ENCODE data around the gene PPP2R2C. TPM values are rescaled to one million over a fixed set of nuclear protein-coding genes. Genes with fewer than 3 reads are reported as not detected.

The PPP2R2C gene
- total and polyA plus RNA-seq, 2 experiments from 2014 or later, result 1.3 to 9.2 TPM

GRCh38 chr4:6504900-6505496 is 32.6 kb upstream of the PPP2R2C start:
- Histone ChIP-seq H3K9me2 (ENCODE audit: insufficient read depth) (no peaks in the 10 kb centered on the region), H3K36me3 (ENCODE audit: insufficient read depth) (peaks cover 4% of the 10 kb centered on the region; the same call in 1 of the 2 replicates), H2AFZ (no peak overlapping the region), H3K79me2 (replicated peaks; ENCODE audit: insufficient read depth) (no peaks in the 10 kb centered on the region), H3K4me2 (no peak overlapping the region), H4K20me1 (replicated peaks; ENCODE audit: insufficient read depth) (no peaks in the 10 kb centered on the region), H3K4me3 (no peak overlapping the region), H3K27ac (ENCODE audit: low read depth) (no peak overlapping the region), H3F3A (replicated peaks; ENCODE audit: low read depth) (no peaks in the 10 kb centered on the region), H3K4me1 (ENCODE audit: insufficient read depth) (no peaks in the 10 kb centered on the region), H3K27me3 (ENCODE audit: insufficient read depth) (no peaks in the 10 kb centered on the region)
- TF ChIP-seq ZNF114 (CRISPR knock-in tag; IDR thresholded peaks at IDR 0.05), result no peak
- no peak for TF ChIP-seq ZNF331 (CRISPR knock-in tag; IDR thresholded peaks at IDR 0.05; ENCODE audit: low read depth)
- TF ChIP-seq JUNB (IDR thresholded peaks at IDR 0.05; ENCODE audit: unreplicated experiment), result no peak
- TF ChIP-seq, protein P1, sequence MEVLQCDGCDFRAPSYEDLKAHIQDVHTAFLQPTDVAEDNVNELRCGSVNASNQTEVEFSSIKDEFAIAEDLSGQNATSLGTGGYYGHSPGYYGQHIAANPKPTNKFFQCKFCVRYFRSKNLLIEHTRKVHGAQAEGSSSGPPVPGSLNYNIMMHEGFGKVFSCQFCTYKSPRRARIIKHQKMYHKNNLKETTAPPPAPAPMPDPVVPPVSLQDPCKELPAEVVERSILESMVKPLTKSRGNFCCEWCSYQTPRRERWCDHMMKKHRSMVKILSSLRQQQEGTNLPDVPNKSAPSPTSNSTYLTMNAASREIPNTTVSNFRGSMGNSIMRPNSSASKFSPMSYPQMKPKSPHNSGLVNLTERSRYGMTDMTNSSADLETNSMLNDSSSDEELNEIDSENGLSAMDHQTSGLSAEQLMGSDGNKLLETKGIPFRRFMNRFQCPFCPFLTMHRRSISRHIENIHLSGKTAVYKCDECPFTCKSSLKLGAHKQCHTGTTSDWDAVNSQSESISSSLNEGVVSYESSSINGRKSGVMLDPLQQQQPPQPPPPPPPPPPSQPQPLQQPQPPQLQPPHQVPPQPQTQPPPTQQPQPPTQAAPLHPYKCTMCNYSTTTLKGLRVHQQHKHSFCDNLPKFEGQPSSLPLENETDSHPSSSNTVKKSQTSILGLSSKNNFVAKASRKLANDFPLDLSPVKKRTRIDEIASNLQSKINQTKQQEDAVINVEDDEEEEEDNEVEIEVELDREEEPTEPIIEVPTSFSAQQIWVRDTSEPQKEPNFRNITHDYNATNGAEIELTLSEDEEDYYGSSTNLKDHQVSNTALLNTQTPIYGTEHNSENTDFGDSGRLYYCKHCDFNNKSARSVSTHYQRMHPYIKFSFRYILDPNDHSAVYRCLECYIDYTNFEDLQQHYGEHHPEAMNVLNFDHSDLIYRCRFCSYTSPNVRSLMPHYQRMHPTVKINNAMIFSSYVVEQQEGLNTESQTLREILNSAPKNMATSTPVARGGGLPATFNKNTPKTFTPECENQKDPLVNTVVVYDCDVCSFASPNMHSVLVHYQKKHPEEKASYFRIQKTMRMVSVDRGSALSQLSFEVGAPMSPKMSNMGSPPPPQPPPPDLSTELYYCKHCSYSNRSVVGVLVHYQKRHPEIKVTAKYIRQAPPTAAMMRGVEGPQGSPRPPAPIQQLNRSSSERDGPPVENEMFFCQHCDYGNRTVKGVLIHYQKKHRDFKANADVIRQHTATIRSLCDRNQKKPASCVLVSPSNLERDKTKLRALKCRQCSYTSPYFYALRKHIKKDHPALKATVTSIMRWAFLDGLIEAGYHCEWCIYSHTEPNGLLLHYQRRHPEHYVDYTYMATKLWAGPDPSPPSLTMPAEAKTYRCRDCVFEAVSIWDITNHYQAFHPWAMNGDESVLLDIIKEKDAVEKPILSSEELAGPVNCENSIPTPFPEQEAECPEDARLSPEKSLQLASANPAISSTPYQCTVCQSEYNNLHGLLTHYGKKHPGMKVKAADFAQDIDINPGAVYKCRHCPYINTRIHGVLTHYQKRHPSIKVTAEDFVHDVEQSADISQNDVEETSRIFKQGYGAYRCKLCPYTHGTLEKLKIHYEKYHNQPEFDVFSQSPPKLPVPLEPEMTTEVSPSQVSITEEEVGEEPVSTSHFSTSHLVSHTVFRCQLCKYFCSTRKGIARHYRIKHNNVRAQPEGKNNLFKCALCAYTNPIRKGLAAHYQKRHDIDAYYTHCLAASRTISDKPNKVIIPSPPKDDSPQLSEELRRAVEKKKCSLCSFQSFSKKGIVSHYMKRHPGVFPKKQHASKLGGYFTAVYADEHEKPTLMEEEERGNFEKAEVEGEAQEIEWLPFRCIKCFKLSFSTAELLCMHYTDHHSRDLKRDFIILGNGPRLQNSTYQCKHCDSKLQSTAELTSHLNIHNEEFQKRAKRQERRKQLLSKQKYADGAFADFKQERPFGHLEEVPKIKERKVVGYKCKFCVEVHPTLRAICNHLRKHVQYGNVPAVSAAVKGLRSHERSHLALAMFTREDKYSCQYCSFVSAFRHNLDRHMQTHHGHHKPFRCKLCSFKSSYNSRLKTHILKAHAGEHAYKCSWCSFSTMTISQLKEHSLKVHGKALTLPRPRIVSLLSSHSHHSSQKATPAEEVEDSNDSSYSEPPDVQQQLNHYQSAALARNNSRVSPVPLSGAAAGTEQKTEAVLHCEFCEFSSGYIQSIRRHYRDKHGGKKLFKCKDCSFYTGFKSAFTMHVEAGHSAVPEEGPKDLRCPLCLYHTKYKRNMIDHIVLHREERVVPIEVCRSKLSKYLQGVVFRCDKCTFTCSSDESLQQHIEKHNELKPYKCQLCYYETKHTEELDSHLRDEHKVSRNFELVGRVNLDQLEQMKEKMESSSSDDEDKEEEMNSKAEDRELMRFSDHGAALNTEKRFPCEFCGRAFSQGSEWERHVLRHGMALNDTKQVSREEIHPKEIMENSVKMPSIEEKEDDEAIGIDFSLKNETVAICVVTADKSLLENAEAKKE (CRISPR knock-in tag; IDR thresholded peaks at IDR 0.05), result no peak
- TF ChIP-seq ETS1 (IDR thresholded peaks at IDR 0.05), result no peak
- no peak for TF ChIP-seq POLR2AphosphoS5 (IDR thresholded peaks at IDR 0.05; ENCODE audit: low read depth)
- TF ChIP-seq EZH2phosphoT487 (IDR thresholded peaks at IDR 0.05; ENCODE audit: unreplicated experiment), result no peak
- TF ChIP-seq NANOG (IDR thresholded peaks at IDR 0.05; ENCODE audit: borderline replicate concordance), result no peak
- no peak for TF ChIP-seq REST (IDR thresholded peaks at IDR 0.05; ENCODE audit: unreplicated experiment)
- no peak for TF ChIP-seq STAT1 (IDR thresholded peaks at IDR 0.05; ENCODE audit: unreplicated experiment)
- TF ChIP-seq, protein P2, sequence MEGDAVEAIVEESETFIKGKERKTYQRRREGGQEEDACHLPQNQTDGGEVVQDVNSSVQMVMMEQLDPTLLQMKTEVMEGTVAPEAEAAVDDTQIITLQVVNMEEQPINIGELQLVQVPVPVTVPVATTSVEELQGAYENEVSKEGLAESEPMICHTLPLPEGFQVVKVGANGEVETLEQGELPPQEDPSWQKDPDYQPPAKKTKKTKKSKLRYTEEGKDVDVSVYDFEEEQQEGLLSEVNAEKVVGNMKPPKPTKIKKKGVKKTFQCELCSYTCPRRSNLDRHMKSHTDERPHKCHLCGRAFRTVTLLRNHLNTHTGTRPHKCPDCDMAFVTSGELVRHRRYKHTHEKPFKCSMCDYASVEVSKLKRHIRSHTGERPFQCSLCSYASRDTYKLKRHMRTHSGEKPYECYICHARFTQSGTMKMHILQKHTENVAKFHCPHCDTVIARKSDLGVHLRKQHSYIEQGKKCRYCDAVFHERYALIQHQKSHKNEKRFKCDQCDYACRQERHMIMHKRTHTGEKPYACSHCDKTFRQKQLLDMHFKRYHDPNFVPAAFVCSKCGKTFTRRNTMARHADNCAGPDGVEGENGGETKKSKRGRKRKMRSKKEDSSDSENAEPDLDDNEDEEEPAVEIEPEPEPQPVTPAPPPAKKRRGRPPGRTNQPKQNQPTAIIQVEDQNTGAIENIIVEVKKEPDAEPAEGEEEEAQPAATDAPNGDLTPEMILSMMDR (conservative IDR thresholded peaks at IDR 0.05; ENCODE audit: low read depth in 2 of 2), result no peak
- no peak for TF ChIP-seq EZH2 (IDR thresholded peaks at IDR 0.05; ENCODE audit: low read depth, unreplicated experiment)
- TF ChIP-seq CREB1 (CRISPR knock-in tag; IDR thresholded peaks at IDR 0.05; ENCODE audit: low read depth), result no peak
- Mint-ChIP-seq H3K36me3 (ENCODE audit: low read depth) (peaks cover 15% of the 10 kb centered on the region), H3K4me1 (no peaks in the 10 kb centered on the region), H3K4me3 (no peak overlapping the region), H3K9me3 (peaks cover 62% of the 10 kb centered on the region), H3K27me3 (ENCODE audit: insufficient read depth, low read depth, poor library complexity) (peaks cover 7% of the 10 kb centered on the region), H3K27ac (no peak overlapping the region)
- ATAC-seq, result no peak
- peak; percentile 42 for DNase-seq (ENCODE audit: low spot score)

Measured in GM23338 (cell line).